ENCODE measurements around the gene RBBP6.
A peak's percentile ranks its signal among the peaks of the same experiment; 100 is the strongest.

Gene RBBP6

GRCh38 chr16:24516900-24517669 is 22.3 kb upstream of the RBBP6 start:
- H3K27ac ChIP-seq, result no peak overlapping the region
- no peaks in the 10 kb centered on the region for H3K36me3 ChIP-seq (ENCODE audit: insufficient read depth, low read length)
- peak overlapping the region; percentile 60 for H3K4me3 ChIP-seq
- peak overlapping the region; percentile 53 for H3K9ac ChIP-seq (ENCODE audit: insufficient read length)
- H3K9me3 ChIP-seq (ENCODE audit: low read depth, low read length), result no peaks in the 10 kb centered on the region
- no peak for TF ChIP-seq FOXP2 (optimal IDR thresholded peaks at IDR 0.05; ENCODE audit: control extremely low read depth, extremely low read length, insufficient read depth)
- DNase-seq (ENCODE audit: low read depth, low spot score), result peak; percentile 73

- no peak overlapping the region for H3K27ac ChIP-seq
- H3K9me3 ChIP-seq (ENCODE audit: low read depth, low read length), result no peaks in the 10 kb centered on the region
- H3K36me3 ChIP-seq (ENCODE audit: insufficient read depth, low read length), result no peaks in the 10 kb centered on the region
- H3K9ac ChIP-seq (ENCODE audit: insufficient read length), result no peak overlapping the region
- DNase-seq (ENCODE audit: low read depth, low spot score), result no peak
- TF ChIP-seq EZH2 (IDR thresholded peaks at IDR 0.05) (no peak), POLR2AphosphoS5 (IDR thresholded peaks at IDR 0.05; ENCODE audit: borderline replicate concordance, low read depth, low read length) (no peak), FOXP2 (optimal IDR thresholded peaks at IDR 0.05; ENCODE audit: control extremely low read depth, extremely low read length, insufficient read depth) (no peak)
- H3K4me3 ChIP-seq, result no peak overlapping the region
Measured at GRCh38 chr16:24518498-24518897, 20.9 kb upstream of the RBBP6 start.

GRCh38 chr16:24520983-24521382 is 18.4 kb upstream of the RBBP6 start:
- H3K9ac ChIP-seq (ENCODE audit: insufficient read length), result no peak overlapping the region
- DNase-seq (ENCODE audit: low read depth, low spot score), result no peak
- TF ChIP-seq FOXP2 (optimal IDR thresholded peaks at IDR 0.05; ENCODE audit: control extremely low read depth, extremely low read length, insufficient read depth) (no peak), EZH2 (IDR thresholded peaks at IDR 0.05) (no peak), POLR2AphosphoS5 (IDR thresholded peaks at IDR 0.05; ENCODE audit: borderline replicate concordance, low read depth, low read length) (no peak)
- no peaks in the 10 kb centered on the region for H3K9me3 ChIP-seq (ENCODE audit: low read depth, low read length)
- no peaks in the 10 kb centered on the region for H3K36me3 ChIP-seq (ENCODE audit: insufficient read depth, low read length)
- no peak overlapping the region for H3K4me3 ChIP-seq
- no peak overlapping the region for H3K27ac ChIP-seq

GRCh38 chr16:24522751-24523150 is 16.6 kb upstream of the RBBP6 start:
- Histone ChIP-seq H3K9ac (ENCODE audit: insufficient read length) (no peak overlapping the region), H3K4me3 (no peak overlapping the region), H3K36me3 (ENCODE audit: insufficient read depth, low read length) (no peaks in the 10 kb centered on the region), H3K9me3 (ENCODE audit: low read depth, low read length) (no peaks in the 10 kb centered on the region), H3K27ac (no peak overlapping the region)
- DNase-seq (ENCODE audit: low read depth, low spot score), result no peak
- TF ChIP-seq EZH2 (IDR thresholded peaks at IDR 0.05), result no peak
- TF ChIP-seq FOXP2 (optimal IDR thresholded peaks at IDR 0.05; ENCODE audit: control extremely low read depth, extremely low read length, insufficient read depth), result no peak
- TF ChIP-seq POLR2AphosphoS5 (IDR thresholded peaks at IDR 0.05; ENCODE audit: borderline replicate concordance, low read depth, low read length), result no peak

DNA sequence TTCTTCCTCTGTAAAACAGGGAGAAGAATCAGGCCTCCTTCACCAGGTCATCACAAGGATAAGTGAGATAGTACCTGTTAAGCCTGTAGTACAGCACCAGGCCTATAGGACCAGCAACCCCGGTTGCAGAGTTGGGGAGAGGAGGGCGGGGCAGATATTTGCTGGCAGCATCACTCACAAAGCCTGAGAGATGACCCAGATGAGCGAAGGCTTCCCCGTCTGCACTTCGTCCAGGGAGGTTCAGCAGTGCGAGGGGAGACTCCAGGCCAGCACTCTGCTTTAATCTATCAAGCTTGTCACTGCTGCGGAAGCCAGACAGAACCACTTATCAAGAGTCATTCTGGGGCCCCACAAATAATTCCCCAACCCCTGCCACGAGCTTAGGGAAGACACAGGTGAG is 15.8 kb upstream of the RBBP6 start:
- DNase-seq (ENCODE audit: low read depth, low spot score), result no peak
- no peak overlapping the region for H3K27ac ChIP-seq
- no peak for TF ChIP-seq EZH2 (IDR thresholded peaks at IDR 0.05)
- no peak for TF ChIP-seq FOXP2 (optimal IDR thresholded peaks at IDR 0.05; ENCODE audit: control extremely low read depth, extremely low read length, insufficient read depth)
- no peak for TF ChIP-seq POLR2AphosphoS5 (IDR thresholded peaks at IDR 0.05; ENCODE audit: borderline replicate concordance, low read depth, low read length)
- H3K4me3 ChIP-seq, result no peak overlapping the region
- H3K9ac ChIP-seq (ENCODE audit: insufficient read length), result no peak overlapping the region
- H3K36me3 ChIP-seq (ENCODE audit: insufficient read depth, low read length), result no peaks in the 10 kb centered on the region
- no peaks in the 10 kb centered on the region for H3K9me3 ChIP-seq (ENCODE audit: low read depth, low read length)

GRCh38 chr16:24524855-24525677 is 14.3 kb upstream of the RBBP6 start:
- Histone ChIP-seq H3K9me3 (ENCODE audit: low read depth, low read length) (no peaks in the 10 kb centered on the region), H3K4me3 (no peak overlapping the region), H3K9ac (ENCODE audit: insufficient read length) (no peak overlapping the region), H3K27ac (no peak overlapping the region), H3K36me3 (ENCODE audit: insufficient read depth, low read length) (no peaks in the 10 kb centered on the region)
- TF ChIP-seq EZH2 (IDR thresholded peaks at IDR 0.05) (no peak), FOXP2 (optimal IDR thresholded peaks at IDR 0.05; ENCODE audit: control extremely low read depth, extremely low read length, insufficient read depth) (no peak), POLR2AphosphoS5 (IDR thresholded peaks at IDR 0.05; ENCODE audit: borderline replicate concordance, low read depth, low read length) (no peak)
- no peak for DNase-seq (ENCODE audit: low read depth, low spot score)

- Histone ChIP-seq H3K4me3 (no peak overlapping the region), H3K9ac (ENCODE audit: insufficient read length) (no peak overlapping the region), H3K9me3 (ENCODE audit: low read depth, low read length) (no peaks in the 10 kb centered on the region), H3K27ac (no peak overlapping the region), H3K36me3 (ENCODE audit: insufficient read depth, low read length) (no peaks in the 10 kb centered on the region)
- no peak for TF ChIP-seq FOXP2 (optimal IDR thresholded peaks at IDR 0.05; ENCODE audit: control extremely low read depth, extremely low read length, insufficient read depth)
- TF ChIP-seq POLR2AphosphoS5 (IDR thresholded peaks at IDR 0.05; ENCODE audit: borderline replicate concordance, low read depth, low read length), result no peak
- TF ChIP-seq EZH2 (IDR thresholded peaks at IDR 0.05), result no peak
- no peak for DNase-seq (ENCODE audit: low read depth, low spot score)
Measured at GRCh38 chr16:24525970-24526559, 13.3 kb upstream of the RBBP6 start.
